ENCODE data around the gene CXXC1. TPM values are rescaled to one million over a fixed set of nuclear protein-coding genes. Genes with fewer than 3 reads are reported as not detected.

CXXC1 gene
- total and polyA plus RNA-seq, 9 donors: 39.1 to 77.9 (median 70.5) TPM

- H3K4me1 ChIP-seq (ENCODE audit: insufficient read depth): no peaks in the 10 kb centered on the region
- H3K27ac ChIP-seq: no peak overlapping the region
- intact Hi-C loops (cut with DNase I): no loop called here
- DNase-seq: no peak
- H3K27me3 ChIP-seq: no peaks in the 10 kb centered on the region
- no peaks in the 10 kb centered on the region for H3K9me3 ChIP-seq
- H3K36me3 ChIP-seq: peaks cover 4% of the 10 kb centered on the region
- H3K4me3 ChIP-seq: no peak overlapping the region
- TF ChIP-seq CTCF (IDR thresholded peaks at IDR 0.05) (no peak), POLR2A (IDR thresholded peaks at IDR 0.05) (no peak)
- WGBS, 3 donors: 89 to 90% (median 90%) methylated on average over 23 of the region's 23 CpGs
Measured at GRCh38 chr18:50273203-50274043, 14.1 kb downstream of the CXXC1 start.

GRCh38 chr18:50272568-50272967 lies 14.9 kb downstream of the CXXC1 start:
- Histone ChIP-seq H3K4me1 (ENCODE audit: insufficient read depth) (no peaks in the 10 kb centered on the region), H3K36me3 (peaks cover 4% of the 10 kb centered on the region), H3K27ac (no peak overlapping the region), H3K9me3 (no peaks in the 10 kb centered on the region), H3K27me3 (no peaks in the 10 kb centered on the region), H3K4me3 (no peak overlapping the region)
- TF ChIP-seq POLR2A (IDR thresholded peaks at IDR 0.05) (no peak), EP300 (IDR thresholded peaks at IDR 0.05) (no peak), CTCF (IDR thresholded peaks at IDR 0.05) (no peak)
- WGBS, 3 donors: 79 to 91% (median 81%) methylated on average over 5 of the region's 5 CpGs
- intact Hi-C loops (cut with DNase I): no loop called here
- DNase-seq: no peak

- Histone ChIP-seq H3K4me1 (ENCODE audit: insufficient read depth) (peaks cover 4% of the 10 kb centered on the region), H3K27me3 (no peaks in the 10 kb centered on the region), H3K9me3 (no peaks in the 10 kb centered on the region), H3K4me3 (peak overlapping the region; percentile 39), H3K27ac (peak overlapping the region; percentile 39 to 54), H3K36me3 (peaks cover under 1% of the 10 kb centered on the region)
- peak; percentile 59 to 83 (median 74) for DNase-seq
- intact Hi-C loops (cut with DNase I): loop anchor here in 1 of 4 donors (5.0 kb wide), 1 partner anchor 929 kb away; the partner anchor contains the start of gene MEX3C
- TF ChIP-seq CTCF (IDR thresholded peaks at IDR 0.05) (peak in 2 of 3 donors; percentile 42 to 45), POLR2A (IDR thresholded peaks at IDR 0.05) (no peak)
- 25 to 29% (median 28%) methylated on average over 56 of the region's 56 CpGs for WGBS, 3 donors
Measured at GRCh38 chr18:50268022-50268747, 19.3 kb downstream of the CXXC1 start.

- DNase-seq: peak; percentile 89 to 95 (median 92)
- Histone ChIP-seq H3K4me3 (peak within 1 kb of the TSS; percentile 58), H3K36me3 (no peaks in the 10 kb centered on the region), H3K27ac (no peak within 1 kb of the TSS), H3K4me1 (ENCODE audit: insufficient read depth) (peaks cover 4% of the 10 kb centered on the region), H3K27me3 (no peaks in the 10 kb centered on the region), H3K9me3 (no peaks in the 10 kb centered on the region)
- TF ChIP-seq CTCF (IDR thresholded peaks at IDR 0.05) (no peak), EP300 (IDR thresholded peaks at IDR 0.05) (no peak), POLR2A (IDR thresholded peaks at IDR 0.05) (no peak)
- intact Hi-C loops (cut with DNase I): loop anchor here in 1 of 4 donors (5.0 kb wide), 1 partner anchor 931 kb away; the partner anchor contains the start of gene MEX3C
- 0 to 1% (median 0%) methylated on average over 35 to 37 of the region's 37 CpGs for WGBS, 3 donors
Measured at GRCh38 chr18:50266248-50266704, 21.2 kb downstream of the CXXC1 start, which contains the start of gene CFAP53. Gene CFAP53, minus strand, starts transcription at chr18:50266495. Its CDS starts 91 bp downstream, at chr18:50266404.
